ENCODE measurements around the gene PRRX2. TPM values are rescaled to one million over a fixed set of nuclear protein-coding genes. Genes with fewer than 3 reads are reported as not detected.

The PRRX2 gene
- total and polyA plus RNA-seq, 2 donors, result 1.3 to 3.8 TPM

DNA sequence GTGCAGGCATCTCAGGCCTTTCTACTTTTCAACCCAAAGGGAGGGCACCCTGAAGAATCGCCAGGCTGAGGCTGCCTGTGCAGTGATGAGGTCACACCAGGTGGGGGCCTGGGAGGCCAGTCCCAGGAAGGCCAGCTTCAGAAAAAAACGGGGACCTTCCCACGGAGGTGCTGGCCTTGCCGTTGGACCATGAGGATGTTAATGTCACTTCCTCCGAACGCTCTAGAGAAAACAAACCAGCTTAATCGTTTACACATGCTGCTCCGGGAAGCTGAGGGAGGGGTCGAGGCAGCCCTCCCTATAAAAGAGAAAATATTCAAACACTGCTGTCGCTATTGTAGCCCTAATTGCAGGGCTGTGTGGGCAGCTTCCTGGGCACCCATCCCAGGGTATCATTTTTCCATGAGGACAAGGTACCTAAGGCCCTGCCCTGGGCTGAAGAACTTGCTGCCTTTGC, 60.4 kb downstream of the PRRX2 start:
- Histone ChIP-seq H3K27me3 (ENCODE audit: control insufficient read depth in 2 of 2, insufficient read depth in 1 of 2, low read length in 1 of 2) (peaks cover 0 to 38% of the 10 kb centered on the region in 2 donors), H3K27ac (ENCODE audit: low read depth in 1 of 2, low read length in 1 of 2) (no peak overlapping the region), H3K4me3 (ENCODE audit: low read length in 2 of 2) (no peak overlapping the region), H3K36me3 (ENCODE audit: control insufficient read depth in 2 of 2, insufficient read depth in 2 of 2, low read length in 1 of 2) (no peaks in the 10 kb centered on the region), H3K4me1 (ENCODE audit: control insufficient read depth in 2 of 2, insufficient read depth in 2 of 2, low read length in 2 of 2) (peaks cover 0 to 5% of the 10 kb centered on the region in 2 donors), H3K9me3 (ENCODE audit: control insufficient read depth in 2 of 2, insufficient read depth in 1 of 2, low read length in 1 of 2) (no peaks in the 10 kb centered on the region)
- 61% methylated on average over 10 of the region's 10 CpGs for WGBS
- no peak for DNase-seq (ENCODE audit: low read depth in 6 of 9, low spot score in 9 of 9)

- H3K4me3 ChIP-seq (ENCODE audit: low read length in 2 of 2), result no peak overlapping the region
- peaks cover 0 to 5% of the 10 kb centered on the region in 2 donors for H3K4me1 ChIP-seq (ENCODE audit: control insufficient read depth in 2 of 2, insufficient read depth in 2 of 2, low read length in 2 of 2)
- WGBS, result 23% methylated on average over 23 of the region's 23 CpGs
- no peaks in the 10 kb centered on the region for H3K36me3 ChIP-seq (ENCODE audit: control insufficient read depth in 2 of 2, insufficient read depth in 2 of 2, low read length in 1 of 2)
- no peaks in the 10 kb centered on the region for H3K9me3 ChIP-seq (ENCODE audit: control insufficient read depth in 2 of 2, insufficient read depth in 1 of 2, low read length in 1 of 2)
- peak in 6 of 9 donors; percentile 16 to 52 (median 38) for DNase-seq (ENCODE audit: low read depth in 6 of 9, low spot score in 9 of 9)
- peaks cover 0 to 40% of the 10 kb centered on the region in 2 donors for H3K27me3 ChIP-seq (ENCODE audit: control insufficient read depth in 2 of 2, insufficient read depth in 1 of 2, low read length in 1 of 2)
- H3K27ac ChIP-seq (ENCODE audit: low read depth in 1 of 2, low read length in 1 of 2), result no peak overlapping the region
Measured at GRCh38 chr9:129726322-129727160, 61.1 kb downstream of the PRRX2 start.

DNA sequence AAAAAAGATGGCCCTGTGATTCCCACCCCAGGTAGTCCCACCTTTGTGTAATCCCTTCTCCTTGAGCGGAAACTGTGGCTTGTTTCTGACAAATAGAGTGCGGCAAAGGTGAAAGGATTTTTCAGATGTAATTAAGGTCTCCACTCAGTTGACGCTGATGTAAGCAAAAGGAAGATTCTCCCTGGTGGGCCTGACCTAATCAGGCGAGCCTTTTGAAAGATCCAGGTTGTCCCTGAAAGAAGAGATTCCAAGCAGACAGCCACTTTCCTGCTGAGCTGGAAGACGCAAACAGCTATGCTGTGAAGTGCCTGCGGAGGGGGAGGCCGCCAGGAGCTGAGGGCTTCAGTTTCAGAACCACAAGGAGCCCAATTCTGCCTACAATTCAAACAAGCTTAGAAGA, 63.3 kb downstream of the PRRX2 start:
- 97% methylated on average over 7 of the region's 7 CpGs for WGBS

DNA sequence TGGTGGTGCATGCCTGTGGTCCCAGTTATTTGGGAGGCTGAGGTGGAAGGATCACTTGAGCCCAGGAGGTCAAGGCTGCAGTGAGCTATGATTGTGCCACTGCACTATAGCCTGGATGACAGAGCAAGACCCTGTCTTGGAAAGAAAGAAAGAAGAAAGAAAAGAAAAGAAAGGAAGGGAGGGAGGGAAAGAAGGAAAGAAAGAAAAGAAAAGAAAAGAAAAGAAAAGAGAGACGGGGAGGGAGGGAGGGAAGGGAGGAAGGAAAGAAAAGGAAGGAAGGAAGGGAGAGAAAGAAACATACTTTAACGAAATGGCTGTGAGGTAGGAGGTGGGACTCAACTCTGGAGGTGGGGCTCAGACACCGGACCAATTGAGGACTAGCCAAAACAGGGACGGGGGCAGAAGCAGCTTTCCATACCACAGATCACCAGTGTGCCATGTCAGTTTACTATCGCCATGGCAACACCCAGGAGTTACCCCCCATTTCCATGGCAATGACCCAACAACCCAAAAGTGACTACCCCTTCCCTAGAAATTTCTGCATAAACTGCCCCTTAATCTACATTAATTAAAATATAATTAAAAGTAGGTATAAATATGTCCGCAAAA, 66.1 kb downstream of the PRRX2 start:
- no peaks in the 10 kb centered on the region for H3K9me3 ChIP-seq (ENCODE audit: control insufficient read depth in 2 of 2, insufficient read depth in 1 of 2, low read length in 1 of 2)
- H3K4me3 ChIP-seq (ENCODE audit: low read length in 2 of 2), result no peak overlapping the region
- 39% methylated on average over 6 of the region's 6 CpGs for WGBS
- no peaks in the 10 kb centered on the region for H3K36me3 ChIP-seq (ENCODE audit: control insufficient read depth in 2 of 2, insufficient read depth in 2 of 2, low read length in 1 of 2)
- no peak overlapping the region for H3K27ac ChIP-seq (ENCODE audit: low read depth in 1 of 2, low read length in 1 of 2)
- peaks cover 0 to 3% of the 10 kb centered on the region in 2 donors for H3K4me1 ChIP-seq (ENCODE audit: control insufficient read depth in 2 of 2, insufficient read depth in 2 of 2, low read length in 2 of 2)
- peaks cover 0 to 54% of the 10 kb centered on the region in 2 donors for H3K27me3 ChIP-seq (ENCODE audit: control insufficient read depth in 2 of 2, insufficient read depth in 1 of 2, low read length in 1 of 2)
- DNase-seq (ENCODE audit: low read depth in 6 of 9, low spot score in 9 of 9), result no peak

More for the DNA sequence above, 63.3 kb downstream of the PRRX2 start:
- no peak overlapping the region for H3K27ac ChIP-seq (ENCODE audit: low read depth in 1 of 2, low read length in 1 of 2)
- no peak overlapping the region for H3K4me3 ChIP-seq (ENCODE audit: low read length in 2 of 2)
- H3K36me3 ChIP-seq (ENCODE audit: control insufficient read depth in 2 of 2, insufficient read depth in 2 of 2, low read length in 1 of 2), result no peaks in the 10 kb centered on the region
- H3K4me1 ChIP-seq (ENCODE audit: control insufficient read depth in 2 of 2, insufficient read depth in 2 of 2, low read length in 2 of 2), result peaks cover 0 to 5% of the 10 kb centered on the region in 2 donors
- H3K9me3 ChIP-seq (ENCODE audit: control insufficient read depth in 2 of 2, insufficient read depth in 1 of 2, low read length in 1 of 2), result no peaks in the 10 kb centered on the region
- peaks cover 0 to 48% of the 10 kb centered on the region in 2 donors for H3K27me3 ChIP-seq (ENCODE audit: control insufficient read depth in 2 of 2, insufficient read depth in 1 of 2, low read length in 1 of 2)
- no peak for DNase-seq (ENCODE audit: low read depth in 6 of 9, low spot score in 9 of 9)

DNA sequence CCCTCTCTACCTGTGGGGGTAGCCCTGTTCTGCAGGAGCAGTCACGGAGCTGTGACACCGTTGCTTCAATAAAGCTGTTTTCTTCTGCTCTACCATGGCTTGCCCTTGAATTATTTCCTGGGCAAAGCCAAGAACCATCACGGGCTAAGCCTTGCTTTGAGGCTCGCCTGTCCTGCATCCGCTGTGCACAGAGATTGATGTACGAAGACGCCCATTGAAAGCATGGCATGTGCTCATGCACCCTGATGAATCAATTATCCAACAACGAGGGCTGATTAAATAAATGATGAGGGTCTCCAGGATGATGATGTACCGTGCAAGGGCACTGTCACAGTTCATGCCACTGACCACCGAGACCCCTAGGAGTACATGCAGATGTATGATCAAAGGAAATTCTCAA, 66.7 kb downstream of the PRRX2 start:
- peaks cover 0 to 54% of the 10 kb centered on the region in 2 donors for H3K27me3 ChIP-seq (ENCODE audit: control insufficient read depth in 2 of 2, insufficient read depth in 1 of 2, low read length in 1 of 2)
- DNase-seq (ENCODE audit: low read depth in 6 of 9, low spot score in 9 of 9), result no peak
- no peak overlapping the region for H3K4me3 ChIP-seq (ENCODE audit: low read length in 2 of 2)
- WGBS, result 80% methylated on average over 10 of the region's 10 CpGs
- no peaks in the 10 kb centered on the region for H3K36me3 ChIP-seq (ENCODE audit: control insufficient read depth in 2 of 2, insufficient read depth in 2 of 2, low read length in 1 of 2)
- no peaks in the 10 kb centered on the region for H3K4me1 ChIP-seq (ENCODE audit: control insufficient read depth in 2 of 2, insufficient read depth in 2 of 2, low read length in 2 of 2)
- H3K9me3 ChIP-seq (ENCODE audit: control insufficient read depth in 2 of 2, insufficient read depth in 1 of 2, low read length in 1 of 2), result no peaks in the 10 kb centered on the region
- H3K27ac ChIP-seq (ENCODE audit: low read depth in 1 of 2, low read length in 1 of 2), result no peak overlapping the region

DNA sequence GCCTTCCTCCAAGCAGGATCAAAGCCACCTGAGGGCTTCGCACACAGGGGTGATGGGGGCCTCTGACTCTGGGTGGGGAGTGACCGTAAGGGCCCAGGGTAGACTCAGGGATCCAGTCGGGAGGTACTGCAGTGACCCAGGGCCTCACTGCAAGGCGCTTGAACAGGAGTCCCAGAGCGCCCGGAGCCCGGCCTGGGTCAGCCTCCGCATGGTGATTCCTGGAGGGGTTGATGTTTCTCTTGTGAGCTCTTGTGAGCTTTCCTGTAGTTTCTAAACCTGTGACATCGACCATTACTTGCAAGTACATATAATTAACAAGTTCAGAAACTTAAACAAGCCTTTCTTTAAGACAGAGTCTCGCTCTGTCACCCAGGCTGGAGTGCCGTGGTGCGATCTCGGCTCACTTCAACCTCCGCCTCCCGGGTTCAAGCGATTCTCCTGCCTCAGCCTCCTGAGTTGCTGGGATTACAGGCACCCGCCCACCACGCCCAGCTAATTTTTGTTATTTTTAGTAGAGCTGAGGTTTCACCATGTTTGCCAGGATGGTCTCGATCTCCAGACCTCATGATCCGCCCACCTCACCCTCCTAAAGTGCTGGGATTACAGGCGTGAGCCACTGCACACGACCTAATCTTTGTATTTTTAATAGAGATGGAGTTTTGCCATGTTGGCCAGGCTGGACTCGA, 67.6 kb downstream of the PRRX2 start:
- no peak for DNase-seq (ENCODE audit: low read depth in 6 of 9, low spot score in 9 of 9)
- 92% methylated on average over 23 of the region's 23 CpGs for WGBS
- peaks cover under 1 to 8% of the 10 kb centered on the region in 2 donors for H3K4me1 ChIP-seq (ENCODE audit: control insufficient read depth in 2 of 2, insufficient read depth in 2 of 2, low read length in 2 of 2)
- H3K9me3 ChIP-seq (ENCODE audit: control insufficient read depth in 2 of 2, insufficient read depth in 1 of 2, low read length in 1 of 2), result peaks cover 0 to 7% of the 10 kb centered on the region in 2 donors
- H3K27me3 ChIP-seq (ENCODE audit: control insufficient read depth in 2 of 2, insufficient read depth in 1 of 2, low read length in 1 of 2), result peaks cover 0 to 57% of the 10 kb centered on the region in 2 donors
- no peaks in the 10 kb centered on the region for H3K36me3 ChIP-seq (ENCODE audit: control insufficient read depth in 2 of 2, insufficient read depth in 2 of 2, low read length in 1 of 2)
- H3K27ac ChIP-seq (ENCODE audit: low read depth in 1 of 2, low read length in 1 of 2), result no peak overlapping the region
- no peak overlapping the region for H3K4me3 ChIP-seq (ENCODE audit: low read length in 2 of 2)

- peaks cover 2 to 9% of the 10 kb centered on the region in 2 donors for H3K4me1 ChIP-seq (ENCODE audit: control insufficient read depth in 2 of 2, insufficient read depth in 2 of 2, low read length in 2 of 2)
- WGBS, result 94% methylated on average over 2 of the region's 2 CpGs
- H3K9me3 ChIP-seq (ENCODE audit: control insufficient read depth in 2 of 2, insufficient read depth in 1 of 2, low read length in 1 of 2), result peaks cover 0 to 8% of the 10 kb centered on the region in 2 donors
Measured at GRCh38 chr9:129733632-129733953, 68.1 kb downstream of the PRRX2 start.

GRCh38 chr9:129735546-129735945, 70.1 kb downstream of the PRRX2 start:
- Histone ChIP-seq H3K9me3 (ENCODE audit: control insufficient read depth in 2 of 2, insufficient read depth in 1 of 2, low read length in 1 of 2) (peaks cover 0 to 8% of the 10 kb centered on the region in 2 donors), H3K4me3 (ENCODE audit: low read length in 2 of 2) (no peak overlapping the region), H3K36me3 (ENCODE audit: control insufficient read depth in 2 of 2, insufficient read depth in 2 of 2, low read length in 1 of 2) (no peaks in the 10 kb centered on the region), H3K27ac (ENCODE audit: low read depth in 1 of 2, low read length in 1 of 2) (no peak overlapping the region), H3K27me3 (ENCODE audit: control insufficient read depth in 2 of 2, insufficient read depth in 1 of 2, low read length in 1 of 2) (peaks cover 0 to 55% of the 10 kb centered on the region in 2 donors), H3K4me1 (ENCODE audit: control insufficient read depth in 2 of 2, insufficient read depth in 2 of 2, low read length in 2 of 2) (peaks cover 2 to 9% of the 10 kb centered on the region in 2 donors)
- no peak for DNase-seq (ENCODE audit: low read depth in 6 of 9, low spot score in 9 of 9)
- whole genome bisulfite sequencing, result 93% methylated on average over 6 of the region's 6 CpGs

More at GRCh38 chr9:129733632-129733953, 68.1 kb downstream of the PRRX2 start:
- no peak overlapping the region for H3K27ac ChIP-seq (ENCODE audit: low read depth in 1 of 2, low read length in 1 of 2)
- DNase-seq (ENCODE audit: low read depth in 6 of 9, low spot score in 9 of 9), result no peak
- peaks cover 0 to 62% of the 10 kb centered on the region in 2 donors for H3K27me3 ChIP-seq (ENCODE audit: control insufficient read depth in 2 of 2, insufficient read depth in 1 of 2, low read length in 1 of 2)
- H3K36me3 ChIP-seq (ENCODE audit: control insufficient read depth in 2 of 2, insufficient read depth in 2 of 2, low read length in 1 of 2), result no peaks in the 10 kb centered on the region
- no peak overlapping the region for H3K4me3 ChIP-seq (ENCODE audit: low read length in 2 of 2)

DNA sequence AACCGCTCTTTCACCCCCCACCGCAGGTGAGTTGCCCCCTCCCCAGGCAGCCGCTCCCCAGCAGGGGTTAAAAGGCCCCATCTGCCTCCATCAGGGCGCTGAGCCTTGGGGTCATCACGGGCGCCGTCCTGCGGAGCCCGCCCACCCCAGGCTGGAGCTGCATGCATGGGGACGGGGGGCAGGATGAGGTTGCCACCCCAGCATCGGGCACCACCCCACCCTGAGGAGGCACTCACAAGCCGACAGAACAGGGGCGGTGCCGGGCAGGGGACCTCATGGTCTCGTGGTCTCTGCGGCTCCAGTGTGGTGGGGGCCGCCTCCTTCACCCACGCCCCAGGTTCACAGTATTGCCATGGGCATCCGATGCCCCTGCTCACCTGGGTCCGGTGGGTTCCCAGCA, 70.9 kb downstream of the PRRX2 start:
- 60% methylated on average over 20 of the region's 20 CpGs for WGBS
- Histone ChIP-seq H3K27me3 (ENCODE audit: control insufficient read depth in 2 of 2, insufficient read depth in 1 of 2, low read length in 1 of 2) (peaks cover 0 to 58% of the 10 kb centered on the region in 2 donors), H3K4me3 (ENCODE audit: low read length in 2 of 2) (no peak overlapping the region)

More for the DNA sequence above, 70.9 kb downstream of the PRRX2 start:
- DNase-seq (ENCODE audit: low read depth in 6 of 9, low spot score in 9 of 9), result no peak
- H3K9me3 ChIP-seq (ENCODE audit: control insufficient read depth in 2 of 2, insufficient read depth in 1 of 2, low read length in 1 of 2), result peaks cover 0 to 8% of the 10 kb centered on the region in 2 donors
- H3K4me1 ChIP-seq (ENCODE audit: control insufficient read depth in 2 of 2, insufficient read depth in 2 of 2, low read length in 2 of 2), result peaks cover 2 to 9% of the 10 kb centered on the region in 2 donors
- H3K27ac ChIP-seq (ENCODE audit: low read depth in 1 of 2, low read length in 1 of 2), result no peak overlapping the region
- no peaks in the 10 kb centered on the region for H3K36me3 ChIP-seq (ENCODE audit: control insufficient read depth in 2 of 2, insufficient read depth in 2 of 2, low read length in 1 of 2)
